DND-41 (cell line): ENCODE data around the gene SOWAHD.
A peak's percentile ranks its signal among the peaks of the same experiment; 100 is the strongest.

ENCODE experiments used
- ATAC-seq: fragments of 200-7000 bp; cut with Tn5 transposase; 3 replicates; pipeline ENCODE4 v1.9.1; 2021; ENCODE audit warnings: low read depth; ENCODE audit not compliant: insufficient read depth
- DNase-seq: peaks from one replicate; pipeline ENCODE4 v3.0.0-alpha.2; 2020
- H2AFZ ChIP-seq: 2 replicates; pipeline ENCODE4 v1.6.0; 2012; ENCODE audit warnings: low read depth, low read length
- H3K27ac ChIP-seq: 2 replicates; pipeline ENCODE4 v1.5.1; 2012; ENCODE audit warnings: low read length, inconsistent platforms
- H3K27me3 ChIP-seq: fragments of 200-600 bp; sonication (generic); 2 replicates; pipeline ENCODE4 v1.6.0; 2012; ENCODE audit warnings: low read length, mild to moderate bottlenecking, inconsistent platforms; ENCODE audit not compliant: insufficient read depth, poor library complexity
- H3K36me3 ChIP-seq: 2 replicates; pipeline ENCODE4 v1.5.1; 2012; ENCODE audit warnings: low read length, inconsistent platforms; ENCODE audit not compliant: insufficient read depth
- H3K4me1 ChIP-seq: 2 replicates; pipeline ENCODE4 v1.5.1; 2012; ENCODE audit warnings: mild to moderate bottlenecking, low read length; ENCODE audit not compliant: insufficient read depth
- H3K4me2 ChIP-seq: 2 replicates; pipeline ENCODE4 v1.6.0; 2012; ENCODE audit warnings: mild to moderate bottlenecking, moderate library complexity, low read length, inconsistent platforms; ENCODE audit not compliant: insufficient read depth
- H3K4me3 ChIP-seq, 2 experiments: fragments of 200-600 bp in 1 of 2; shearing (Covaris generic) in 1 of 2; 2 replicates each; pipeline ENCODE4 v1.5.1; 2012 to 2016; ENCODE audit warnings: inconsistent platforms in 2 of 2, low read length in 2 of 2, mild to moderate bottlenecking in 2 of 2, low read depth in 1 of 2, moderate library complexity in 1 of 2
- H3K79me2 ChIP-seq: 2 replicates; pipeline ENCODE4 v1.6.0; 2012; ENCODE audit warnings: low read length, inconsistent platforms; ENCODE audit not compliant: insufficient read depth
- H3K9ac ChIP-seq: 2 replicates; pipeline ENCODE4 v1.6.0; 2012; ENCODE audit warnings: low read depth, mild to moderate bottlenecking, inconsistent platforms, low read length, moderate library complexity
- H3K9me3 ChIP-seq: 2 replicates; pipeline ENCODE4 v1.5.1; 2012; ENCODE audit warnings: low read length, moderate library complexity, mild to moderate bottlenecking, inconsistent platforms; ENCODE audit not compliant: insufficient read depth, severe bottlenecking
- H4K20me1 ChIP-seq: 2 replicates; pipeline ENCODE4 v1.6.0; 2012; ENCODE audit warnings: low read length; ENCODE audit not compliant: insufficient read depth
- EZH2 ChIP-seq: IDR thresholded peaks from 3 replicates; pipeline ENCODE4 v1.6.1; 2012; ENCODE audit warnings: borderline replicate concordance, low read depth, mild to moderate bottlenecking, moderate library complexity, low read length, inconsistent platforms; ENCODE audit not compliant: severe bottlenecking
- TF ChIP-seq, protein P1 (sequence below): IDR thresholded peaks from 2 replicates; pipeline ENCODE4 v1.5.1; 2012; ENCODE audit warnings: borderline replicate concordance, low read length, moderate library complexity, mild to moderate bottlenecking; ENCODE audit not compliant: poor library complexity, severe bottlenecking; ENCODE audit errors: extremely low read depth

Gene SOWAHD

GRCh38 chrX:119728487-119728886 is 29.9 kb upstream of the SOWAHD start:
- no peak overlapping the region for H3K4me3 ChIP-seq
- H3K27ac ChIP-seq, result no peak overlapping the region
- no peaks in the 10 kb centered on the region for H4K20me1 ChIP-seq
- H2AFZ ChIP-seq, result no peak overlapping the region
- TF ChIP-seq EZH2, result no peak
- TF ChIP-seq, protein P1, sequence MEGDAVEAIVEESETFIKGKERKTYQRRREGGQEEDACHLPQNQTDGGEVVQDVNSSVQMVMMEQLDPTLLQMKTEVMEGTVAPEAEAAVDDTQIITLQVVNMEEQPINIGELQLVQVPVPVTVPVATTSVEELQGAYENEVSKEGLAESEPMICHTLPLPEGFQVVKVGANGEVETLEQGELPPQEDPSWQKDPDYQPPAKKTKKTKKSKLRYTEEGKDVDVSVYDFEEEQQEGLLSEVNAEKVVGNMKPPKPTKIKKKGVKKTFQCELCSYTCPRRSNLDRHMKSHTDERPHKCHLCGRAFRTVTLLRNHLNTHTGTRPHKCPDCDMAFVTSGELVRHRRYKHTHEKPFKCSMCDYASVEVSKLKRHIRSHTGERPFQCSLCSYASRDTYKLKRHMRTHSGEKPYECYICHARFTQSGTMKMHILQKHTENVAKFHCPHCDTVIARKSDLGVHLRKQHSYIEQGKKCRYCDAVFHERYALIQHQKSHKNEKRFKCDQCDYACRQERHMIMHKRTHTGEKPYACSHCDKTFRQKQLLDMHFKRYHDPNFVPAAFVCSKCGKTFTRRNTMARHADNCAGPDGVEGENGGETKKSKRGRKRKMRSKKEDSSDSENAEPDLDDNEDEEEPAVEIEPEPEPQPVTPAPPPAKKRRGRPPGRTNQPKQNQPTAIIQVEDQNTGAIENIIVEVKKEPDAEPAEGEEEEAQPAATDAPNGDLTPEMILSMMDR, result no peak
- H3K9ac ChIP-seq, result no peak overlapping the region
- H3K36me3 ChIP-seq, result no peaks in the 10 kb centered on the region
- no peaks in the 10 kb centered on the region for H3K9me3 ChIP-seq
- DNase-seq (no peak), ATAC-seq (no peak)
- H3K4me1 ChIP-seq, result peaks cover 6% of the 10 kb centered on the region
- H3K27me3 ChIP-seq, result no peaks in the 10 kb centered on the region
- no peak overlapping the region for H3K4me2 ChIP-seq
- no peaks in the 10 kb centered on the region for H3K79me2 ChIP-seq

DNA sequence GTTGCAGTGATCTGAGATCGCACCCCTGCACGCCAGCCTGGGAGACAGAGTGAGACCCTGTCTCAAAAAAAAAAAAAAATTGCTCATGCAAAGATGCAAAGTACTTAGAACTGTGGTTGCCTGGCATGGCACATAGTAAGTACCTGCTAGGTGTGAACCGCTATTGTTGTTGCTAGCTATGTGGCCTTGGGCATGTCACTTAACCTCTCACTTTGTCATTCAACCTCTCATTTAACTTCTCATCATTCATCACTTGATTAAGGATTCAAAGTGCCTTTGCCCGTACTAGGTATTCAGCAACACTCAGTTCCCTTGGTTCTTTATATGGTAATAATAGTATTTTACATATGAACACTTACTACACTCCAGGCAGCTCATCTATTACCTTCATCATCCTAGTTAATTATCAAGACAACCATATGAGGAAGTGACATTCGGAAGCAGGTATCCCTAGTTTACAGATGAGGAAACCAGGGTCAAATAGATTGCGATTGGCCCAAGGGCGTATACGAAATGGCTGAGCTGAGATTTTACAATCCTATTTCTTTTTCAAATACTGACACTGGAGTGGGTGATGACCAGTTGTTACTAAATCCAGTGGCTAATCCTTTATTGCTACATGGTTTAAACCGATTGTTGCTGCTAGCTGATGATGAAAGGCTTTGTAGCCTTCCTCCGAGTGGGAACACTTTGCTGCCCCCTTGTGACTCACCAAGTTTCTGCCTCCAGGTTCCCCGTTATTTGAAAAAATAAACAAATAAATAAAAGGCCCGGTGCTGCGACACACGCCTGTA is 28.8 kb upstream of the SOWAHD start:
- Histone ChIP-seq H3K9ac (no peak overlapping the region), H3K36me3 (no peaks in the 10 kb centered on the region), H3K27me3 (no peaks in the 10 kb centered on the region), H3K9me3 (no peaks in the 10 kb centered on the region), H3K4me2 (no peak overlapping the region), H2AFZ (no peak overlapping the region), H3K4me3 (no peak overlapping the region), H3K79me2 (no peaks in the 10 kb centered on the region), H3K27ac (no peak overlapping the region), H3K4me1 (peaks cover 6% of the 10 kb centered on the region), H4K20me1 (no peaks in the 10 kb centered on the region)
- peak; percentile 73 for DNase-seq
- ATAC-seq, result peak; percentile 73
- TF ChIP-seq EZH2, result no peak
- TF ChIP-seq, protein P1, result peak; percentile 72

DNA sequence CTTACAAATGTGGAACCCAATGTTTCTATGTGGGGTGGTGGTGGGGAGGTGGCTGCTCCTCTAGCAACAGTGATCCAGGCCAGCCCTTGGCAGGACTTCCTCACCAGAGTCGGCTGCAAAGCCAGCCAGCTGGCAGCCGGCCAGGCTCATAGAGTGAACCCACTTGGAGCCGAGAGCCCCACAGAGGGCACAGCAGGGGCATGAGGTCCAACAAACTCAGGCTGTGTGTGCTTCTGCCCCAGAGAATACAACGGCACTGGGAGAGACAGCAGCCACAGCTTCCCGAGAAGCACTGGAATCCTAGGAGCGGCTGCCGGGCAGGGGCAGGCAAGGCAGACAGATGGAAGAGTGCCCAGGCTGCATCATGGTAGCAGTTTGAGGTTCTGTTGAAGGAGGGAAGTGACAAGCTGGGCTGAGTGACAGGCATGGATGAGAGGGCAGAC is 23.5 kb upstream of the SOWAHD start:
- no peak overlapping the region for H3K4me2 ChIP-seq
- H3K9me3 ChIP-seq, result no peaks in the 10 kb centered on the region
- TF ChIP-seq, protein P1, result no peak
- TF ChIP-seq EZH2, result no peak
- H2AFZ ChIP-seq, result no peak overlapping the region
- no peak for DNase-seq
- no peaks in the 10 kb centered on the region for H3K4me1 ChIP-seq
- H3K27me3 ChIP-seq, result no peaks in the 10 kb centered on the region
- H3K79me2 ChIP-seq, result no peaks in the 10 kb centered on the region
- H3K36me3 ChIP-seq, result no peaks in the 10 kb centered on the region
- ATAC-seq, result no peak
- H4K20me1 ChIP-seq, result no peaks in the 10 kb centered on the region
- H3K27ac ChIP-seq, result no peak overlapping the region
- no peak overlapping the region for H3K4me3 ChIP-seq
- no peak overlapping the region for H3K9ac ChIP-seq
